ENCODE measurements around the gene DUSP16.

GRCh38 chr12:12533238-12533829, 29.3 kb downstream of the DUSP16 start:
- TF ChIP-seq, protein P1, sequence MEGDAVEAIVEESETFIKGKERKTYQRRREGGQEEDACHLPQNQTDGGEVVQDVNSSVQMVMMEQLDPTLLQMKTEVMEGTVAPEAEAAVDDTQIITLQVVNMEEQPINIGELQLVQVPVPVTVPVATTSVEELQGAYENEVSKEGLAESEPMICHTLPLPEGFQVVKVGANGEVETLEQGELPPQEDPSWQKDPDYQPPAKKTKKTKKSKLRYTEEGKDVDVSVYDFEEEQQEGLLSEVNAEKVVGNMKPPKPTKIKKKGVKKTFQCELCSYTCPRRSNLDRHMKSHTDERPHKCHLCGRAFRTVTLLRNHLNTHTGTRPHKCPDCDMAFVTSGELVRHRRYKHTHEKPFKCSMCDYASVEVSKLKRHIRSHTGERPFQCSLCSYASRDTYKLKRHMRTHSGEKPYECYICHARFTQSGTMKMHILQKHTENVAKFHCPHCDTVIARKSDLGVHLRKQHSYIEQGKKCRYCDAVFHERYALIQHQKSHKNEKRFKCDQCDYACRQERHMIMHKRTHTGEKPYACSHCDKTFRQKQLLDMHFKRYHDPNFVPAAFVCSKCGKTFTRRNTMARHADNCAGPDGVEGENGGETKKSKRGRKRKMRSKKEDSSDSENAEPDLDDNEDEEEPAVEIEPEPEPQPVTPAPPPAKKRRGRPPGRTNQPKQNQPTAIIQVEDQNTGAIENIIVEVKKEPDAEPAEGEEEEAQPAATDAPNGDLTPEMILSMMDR (IDR thresholded peaks at IDR 0.05; ENCODE audit: low read length) = no peak
- TF ChIP-seq EZH2 (optimal IDR thresholded peaks at IDR 0.05; ENCODE audit: low read depth, low read length) (no peak), EZH2phosphoT487 (IDR thresholded peaks at IDR 0.05; ENCODE audit: low read length) (no peak)

All from MM.1S (cell line).